ENCODE measurements around the gene MGAT4B. TPM values are rescaled to one million over a fixed set of nuclear protein-coding genes. Genes with fewer than 3 reads are reported as not detected.

Gene MGAT4B
- total RNA-seq, 2 donors from 2014 or later, result 332 to 540 TPM

DNA sequence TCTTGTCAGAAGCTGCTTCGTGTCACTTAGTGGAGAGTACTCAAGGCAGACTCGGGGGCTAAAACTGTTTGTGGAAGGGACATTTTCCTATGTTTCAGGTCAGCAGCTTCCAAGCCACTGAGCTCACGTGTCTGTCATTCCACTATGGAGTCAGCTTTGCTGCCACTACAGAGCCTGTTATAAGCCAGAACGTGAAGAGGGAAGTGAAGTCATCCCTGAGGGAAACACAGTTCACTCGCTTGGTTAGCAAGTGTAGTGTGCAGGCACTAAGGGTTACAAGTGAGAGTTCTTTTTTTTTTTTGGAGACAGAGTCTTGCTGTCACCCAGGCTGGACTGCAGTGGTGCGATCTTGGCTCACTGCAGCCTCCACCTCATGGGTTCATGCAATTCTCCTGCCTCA lies 37.4 kb downstream of the MGAT4B start:
- no peaks in the 10 kb centered on the region for H3K27me3 ChIP-seq
- no peak for DNase-seq
- peaks cover 14% of the 10 kb centered on the region for H3K36me3 ChIP-seq
- no peak overlapping the region for H3K27ac ChIP-seq
- H3K4me3 ChIP-seq, result no peak overlapping the region
- H3K4me1 ChIP-seq, result no peaks in the 10 kb centered on the region
- H3K9ac ChIP-seq (ENCODE audit: low read depth in 2 of 2, low read length in 2 of 2), result no peak overlapping the region
- TF ChIP-seq, protein P1, sequence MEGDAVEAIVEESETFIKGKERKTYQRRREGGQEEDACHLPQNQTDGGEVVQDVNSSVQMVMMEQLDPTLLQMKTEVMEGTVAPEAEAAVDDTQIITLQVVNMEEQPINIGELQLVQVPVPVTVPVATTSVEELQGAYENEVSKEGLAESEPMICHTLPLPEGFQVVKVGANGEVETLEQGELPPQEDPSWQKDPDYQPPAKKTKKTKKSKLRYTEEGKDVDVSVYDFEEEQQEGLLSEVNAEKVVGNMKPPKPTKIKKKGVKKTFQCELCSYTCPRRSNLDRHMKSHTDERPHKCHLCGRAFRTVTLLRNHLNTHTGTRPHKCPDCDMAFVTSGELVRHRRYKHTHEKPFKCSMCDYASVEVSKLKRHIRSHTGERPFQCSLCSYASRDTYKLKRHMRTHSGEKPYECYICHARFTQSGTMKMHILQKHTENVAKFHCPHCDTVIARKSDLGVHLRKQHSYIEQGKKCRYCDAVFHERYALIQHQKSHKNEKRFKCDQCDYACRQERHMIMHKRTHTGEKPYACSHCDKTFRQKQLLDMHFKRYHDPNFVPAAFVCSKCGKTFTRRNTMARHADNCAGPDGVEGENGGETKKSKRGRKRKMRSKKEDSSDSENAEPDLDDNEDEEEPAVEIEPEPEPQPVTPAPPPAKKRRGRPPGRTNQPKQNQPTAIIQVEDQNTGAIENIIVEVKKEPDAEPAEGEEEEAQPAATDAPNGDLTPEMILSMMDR (IDR thresholded peaks at IDR 0.05), result no peak
- intact Hi-C loops (cut with DNase I), result no loop called here
- H3K9me3 ChIP-seq, result no peaks in the 10 kb centered on the region

DNA sequence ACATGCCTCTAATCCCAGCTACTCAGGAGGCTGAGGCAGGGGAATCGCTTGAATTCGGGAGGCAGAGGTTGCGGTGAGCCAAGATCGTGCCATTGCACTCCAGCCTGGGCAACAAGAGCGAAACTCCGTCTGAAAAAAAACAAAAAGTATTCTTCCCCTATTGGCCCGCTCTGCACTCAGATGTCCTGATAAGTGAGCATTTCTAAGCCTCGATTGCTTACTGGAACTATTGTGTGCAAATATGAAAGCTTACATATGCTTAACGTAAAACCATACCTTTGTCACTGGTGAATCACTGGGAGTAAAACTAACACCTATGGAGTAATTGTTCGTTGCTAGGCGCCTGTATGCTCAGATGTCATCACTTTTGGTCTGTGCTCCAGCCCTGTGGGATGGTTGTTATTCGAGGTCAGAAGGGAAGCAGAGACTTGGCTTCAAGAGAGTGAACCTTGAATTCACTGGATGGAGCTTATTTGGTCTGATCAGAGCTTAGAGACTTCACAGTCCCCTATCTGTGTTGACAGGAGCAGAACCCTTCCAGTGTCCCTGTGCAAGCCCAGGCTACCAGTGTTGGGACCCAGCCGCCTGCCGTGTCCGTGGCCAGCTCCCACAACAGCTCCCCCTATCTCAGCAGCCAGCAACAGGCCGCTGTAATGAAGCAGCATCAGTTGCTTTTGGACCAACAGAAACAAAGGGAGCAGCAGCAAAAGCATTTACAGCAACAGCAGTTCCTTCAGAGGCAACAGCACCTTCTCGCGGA lies 38.2 kb downstream of the MGAT4B start:
- H3K27me3 ChIP-seq, result no peaks in the 10 kb centered on the region
- no peak overlapping the region for H3K4me3 ChIP-seq
- intact Hi-C loops (cut with DNase I), result no loop called here
- H3K9ac ChIP-seq (ENCODE audit: low read depth in 2 of 2, low read length in 2 of 2), result no peak overlapping the region
- no peaks in the 10 kb centered on the region for H3K9me3 ChIP-seq
- H3K36me3 ChIP-seq, result peaks cover 11% of the 10 kb centered on the region
- DNase-seq, result no peak
- H3K27ac ChIP-seq, result no peak overlapping the region
- TF ChIP-seq, protein P1 (IDR thresholded peaks at IDR 0.05), result no peak
- no peaks in the 10 kb centered on the region for H3K4me1 ChIP-seq

DNA sequence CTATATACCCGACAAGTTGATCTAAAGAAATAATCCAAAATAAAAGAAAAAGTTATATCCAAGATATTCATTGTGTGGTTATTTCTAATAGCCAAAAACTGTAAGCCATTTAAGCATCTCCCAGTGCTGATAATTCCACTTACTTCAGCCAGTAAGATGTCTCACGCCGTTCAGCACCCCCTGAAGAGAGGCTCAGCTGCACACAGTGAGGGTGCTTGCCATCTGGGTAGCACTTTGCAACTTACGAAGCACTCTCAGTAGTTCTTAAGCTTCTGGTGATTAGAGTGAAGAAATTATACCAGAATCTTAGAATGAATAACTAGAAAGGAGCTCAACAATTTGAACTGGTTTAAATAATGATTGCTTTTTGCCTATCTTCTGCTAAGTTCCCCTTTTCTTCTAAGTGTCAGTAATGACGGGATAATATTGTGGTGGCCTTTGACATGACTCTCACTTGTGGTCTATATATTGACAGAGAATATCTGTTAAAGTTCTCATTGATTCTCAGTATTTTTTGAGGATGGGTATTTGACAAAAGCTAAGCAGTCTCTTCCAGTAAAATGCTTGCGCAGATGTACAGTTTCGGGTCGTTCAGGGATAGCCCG lies 39.1 kb downstream of the MGAT4B start:
- peaks cover 2% of the 10 kb centered on the region for H3K4me1 ChIP-seq
- H3K36me3 ChIP-seq, result peaks cover 11% of the 10 kb centered on the region
- intact Hi-C loops (cut with DNase I), result no loop called here

DNA sequence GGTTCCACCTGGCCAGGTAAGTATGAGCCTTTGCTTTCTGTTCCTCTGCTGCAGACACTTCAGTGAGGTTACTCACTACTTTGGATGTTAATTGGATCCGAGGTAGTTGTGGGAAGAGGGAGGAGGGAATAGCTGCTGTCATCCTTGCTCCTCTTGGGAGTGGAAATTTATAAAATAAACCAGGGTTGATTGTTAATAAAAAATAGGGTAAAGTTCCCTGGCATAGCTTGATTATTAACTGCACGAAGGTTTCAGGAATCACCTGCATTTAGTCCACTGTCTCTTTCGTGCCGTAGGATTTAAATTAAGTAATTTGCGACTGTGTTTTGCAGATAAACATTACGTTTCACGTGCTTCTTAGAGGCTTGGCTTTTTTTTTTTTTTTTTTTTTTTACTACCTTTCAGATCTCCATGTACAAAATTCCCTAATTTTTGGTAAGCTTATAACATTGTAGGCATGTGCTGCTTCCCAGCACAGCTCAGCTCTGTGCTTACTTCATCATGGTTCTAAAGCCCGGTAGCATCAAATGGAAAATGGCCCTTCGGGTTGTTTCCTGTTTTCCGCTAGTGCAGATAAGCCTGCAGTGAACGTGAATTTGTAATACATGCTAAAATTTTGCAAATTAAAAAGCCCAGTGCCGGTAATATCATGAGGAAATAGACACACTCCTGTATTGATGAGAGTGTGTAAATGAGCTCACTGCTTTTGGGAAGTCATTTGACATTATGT lies 39.8 kb downstream of the MGAT4B start:
- peaks cover 9% of the 10 kb centered on the region for H3K4me1 ChIP-seq
- no peak overlapping the region for H3K9ac ChIP-seq (ENCODE audit: low read depth in 2 of 2, low read length in 2 of 2)
- H3K9me3 ChIP-seq, result no peaks in the 10 kb centered on the region
- no peak overlapping the region for H3K27ac ChIP-seq
- no peak for DNase-seq
- intact Hi-C loops (cut with DNase I), result no loop called here
- TF ChIP-seq, protein P1 (IDR thresholded peaks at IDR 0.05), result no peak
- peaks cover 8% of the 10 kb centered on the region for H3K36me3 ChIP-seq
- no peak overlapping the region for H3K4me3 ChIP-seq
- no peaks in the 10 kb centered on the region for H3K27me3 ChIP-seq

More for the DNA sequence above, 39.1 kb downstream of the MGAT4B start:
- Histone ChIP-seq H3K4me3 (no peak overlapping the region), H3K27ac (no peak overlapping the region), H3K9me3 (no peaks in the 10 kb centered on the region), H3K27me3 (no peaks in the 10 kb centered on the region), H3K9ac (ENCODE audit: low read depth in 2 of 2, low read length in 2 of 2) (no peak overlapping the region)
- TF ChIP-seq, protein P1 (IDR thresholded peaks at IDR 0.05), result no peak
- DNase-seq, result no peak

DNA sequence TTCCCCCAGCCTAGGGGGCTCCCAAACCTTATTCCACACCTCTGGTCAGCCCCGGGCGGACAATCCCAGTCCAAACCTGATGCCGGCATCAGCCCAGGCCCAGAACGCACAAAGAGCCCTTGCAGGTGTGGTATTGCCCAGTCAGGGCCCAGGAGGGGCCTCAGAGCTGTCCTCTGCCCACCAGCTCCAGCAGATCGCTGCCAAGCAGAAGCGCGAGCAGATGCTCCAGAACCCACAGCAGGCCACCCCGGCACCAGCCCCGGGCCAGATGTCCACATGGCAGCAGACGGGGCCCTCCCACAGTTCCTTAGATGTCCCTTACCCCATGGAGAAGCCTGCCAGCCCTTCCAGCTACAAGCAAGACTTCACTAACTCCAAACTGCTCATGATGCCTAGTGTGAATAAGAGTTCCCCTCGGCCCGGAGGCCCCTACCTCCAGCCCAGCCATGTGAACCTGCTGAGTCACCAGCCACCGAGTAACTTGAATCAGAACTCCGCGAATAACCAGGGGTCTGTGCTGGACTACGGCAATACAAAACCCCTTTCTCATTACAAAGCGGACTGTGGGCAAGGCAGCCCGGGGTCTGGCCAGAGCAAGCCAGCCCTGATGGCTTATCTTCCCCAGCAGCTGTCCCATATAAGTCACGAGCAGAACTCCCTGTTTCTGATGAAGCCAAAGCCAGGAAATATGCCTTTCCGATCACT lies 40.5 kb downstream of the MGAT4B start:
- intact Hi-C loops (cut with DNase I), result no loop called here
- Histone ChIP-seq H3K36me3 (peaks cover 6% of the 10 kb centered on the region), H3K27ac (no peak overlapping the region), H3K9ac (ENCODE audit: low read depth in 2 of 2, low read length in 2 of 2) (no peak overlapping the region), H3K4me1 (peaks cover 11% of the 10 kb centered on the region), H3K4me3 (no peak overlapping the region), H3K27me3 (no peaks in the 10 kb centered on the region), H3K9me3 (no peaks in the 10 kb centered on the region)
- TF ChIP-seq, protein P1 (IDR thresholded peaks at IDR 0.05), result no peak
- DNase-seq, result no peak

Measured in colonic mucosa (tissue), 4 donors.